Thyroid gland (tissue), 4 donors: ENCODE results near the gene SLC29A2.
A peak's percentile ranks its signal among the peaks of the same experiment; 100 is the strongest.

Source experiments
- POLR2A ChIP-seq, 2 donors: fragments of 450-650 bp; IDR thresholded peaks; one replicate each; pipeline ENCODE4 v1.6.1; 2017; ENCODE audit warnings: antibody characterized with exemption in 2 of 2, mild to moderate bottlenecking in 2 of 2, moderate library complexity in 1 of 2
- TF ChIP-seq, protein P1 (sequence below), 6 experiments: fragments of 200-600 bp in 3 of 6; fragments of 450-650 bp in 3 of 6; sonication (generic) in 3 of 6; IDR thresholded peaks; one replicate each; pipeline ENCODE4 v1.5.1; 2016 to 2019; ENCODE audit warnings: antibody characterized with exemption in 6 of 6, mild to moderate bottlenecking in 2 of 6, inconsistent platforms in 1 of 6, moderate library complexity in 1 of 6

- peak in 1 of 2 donors; percentile 35 for TF ChIP-seq POLR2A (IDR thresholded peaks at IDR 0.05)
- TF ChIP-seq, protein P1, sequence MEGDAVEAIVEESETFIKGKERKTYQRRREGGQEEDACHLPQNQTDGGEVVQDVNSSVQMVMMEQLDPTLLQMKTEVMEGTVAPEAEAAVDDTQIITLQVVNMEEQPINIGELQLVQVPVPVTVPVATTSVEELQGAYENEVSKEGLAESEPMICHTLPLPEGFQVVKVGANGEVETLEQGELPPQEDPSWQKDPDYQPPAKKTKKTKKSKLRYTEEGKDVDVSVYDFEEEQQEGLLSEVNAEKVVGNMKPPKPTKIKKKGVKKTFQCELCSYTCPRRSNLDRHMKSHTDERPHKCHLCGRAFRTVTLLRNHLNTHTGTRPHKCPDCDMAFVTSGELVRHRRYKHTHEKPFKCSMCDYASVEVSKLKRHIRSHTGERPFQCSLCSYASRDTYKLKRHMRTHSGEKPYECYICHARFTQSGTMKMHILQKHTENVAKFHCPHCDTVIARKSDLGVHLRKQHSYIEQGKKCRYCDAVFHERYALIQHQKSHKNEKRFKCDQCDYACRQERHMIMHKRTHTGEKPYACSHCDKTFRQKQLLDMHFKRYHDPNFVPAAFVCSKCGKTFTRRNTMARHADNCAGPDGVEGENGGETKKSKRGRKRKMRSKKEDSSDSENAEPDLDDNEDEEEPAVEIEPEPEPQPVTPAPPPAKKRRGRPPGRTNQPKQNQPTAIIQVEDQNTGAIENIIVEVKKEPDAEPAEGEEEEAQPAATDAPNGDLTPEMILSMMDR (IDR thresholded peaks at IDR 0.05): no peak
Measured at GRCh38 chr11:66312549-66313320, 58.8 kb downstream of the SLC29A2 start.
